Testis (tissue), 2 donors: Measurements from ENCODE around the gene FAM209B.

Source experiments
- CTCF ChIP-seq, 3 experiments: fragments of 450-650 bp in 2 of 3; fragments of 200-600 bp in 1 of 3; sonication (generic) in 1 of 3; IDR thresholded peaks; one replicate each; pipeline ENCODE4 v1.5.1; 2016 to 2019; ENCODE audit warnings: antibody characterized with exemption in 3 of 3, mild to moderate bottlenecking in 2 of 3, moderate library complexity in 1 of 3
- POLR2A ChIP-seq: fragments of 450-650 bp; IDR thresholded peaks from one replicate; pipeline ENCODE4 v1.6.1; 2017; ENCODE audit warnings: antibody characterized with exemption, mild to moderate bottlenecking, moderate library complexity

GRCh38 chr20:56518126-56518525 lies 14.9 kb upstream of the FAM209B start:
- TF ChIP-seq CTCF (IDR thresholded peaks at IDR 0.05) (no peak), POLR2A (no peak)
